Ecto neural progenitor cell (in vitro differentiated cells): Measurements from ENCODE around the gene DDX42.
A peak's percentile ranks its signal among the peaks of the same experiment; 100 is the strongest.
"Not testable (repeated sequence)": the region's sequence is repeated elsewhere in the genome, so short reads cannot be mapped to it uniquely, and the experiment has no call there.

ENCODE experiments used
- DNase-seq: peaks from one replicate; pipeline ENCODE4 v3.0.0-alpha.2; 2018; ENCODE audit warnings: low spot score

Gene DDX42

DNA sequence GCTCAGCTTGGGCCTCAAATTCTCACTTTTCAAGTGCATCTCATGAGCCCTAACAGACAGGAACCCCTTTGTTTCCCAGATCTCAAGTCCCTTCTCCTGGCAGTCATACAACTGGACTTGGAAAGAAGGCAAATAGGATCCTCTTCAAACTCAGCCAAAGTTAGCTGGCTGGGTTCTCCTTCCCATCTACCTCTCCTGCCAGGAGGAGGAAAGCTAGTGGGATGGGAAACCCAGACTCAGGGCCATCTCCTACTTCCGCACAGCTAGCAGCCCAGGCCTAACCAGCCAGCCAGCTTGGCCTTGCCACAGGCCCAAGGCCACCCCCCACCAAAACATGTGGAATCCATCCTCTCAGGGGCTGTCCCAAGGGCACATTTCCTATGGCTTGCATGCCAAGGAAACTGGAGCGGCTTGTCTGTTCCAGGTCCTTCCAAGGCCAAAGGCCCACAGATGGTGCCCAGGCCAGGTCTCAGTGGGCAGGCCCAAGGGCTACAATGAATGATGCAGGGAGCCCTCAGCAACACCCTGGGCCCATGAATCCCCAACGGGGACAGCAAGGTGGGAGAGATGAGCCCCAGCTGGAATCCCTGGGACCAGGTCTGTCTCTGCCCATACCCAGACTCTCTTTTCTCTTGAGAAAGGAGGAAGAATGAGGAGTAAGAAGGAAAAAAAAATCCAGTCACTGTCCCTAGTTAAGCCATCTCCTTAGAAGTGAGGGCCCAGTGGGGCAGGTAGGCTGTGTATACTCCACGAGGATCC, 66.8 kb downstream of the DDX42 start:
- DNase-seq, result no peak

- DNase-seq, result peak; percentile 78
These were observed 67.6 kb downstream of the DDX42 start for GRCh38 chr17:63841350-63842172.

GRCh38 chr17:63842173-63842539, 68.2 kb downstream of the DDX42 start:
- DNase-seq, result peak; percentile 84

- DNase-seq, result peak; percentile 100
These were observed 68.8 kb downstream of the DDX42 start, which contains the start of gene SMARCD2 for GRCh38 chr17:63842540-63843386. TSS of gene SMARCD2 (minus strand) at chr17:63842685. CDS start at chr17:63842674, 11 bp downstream.

DNA sequence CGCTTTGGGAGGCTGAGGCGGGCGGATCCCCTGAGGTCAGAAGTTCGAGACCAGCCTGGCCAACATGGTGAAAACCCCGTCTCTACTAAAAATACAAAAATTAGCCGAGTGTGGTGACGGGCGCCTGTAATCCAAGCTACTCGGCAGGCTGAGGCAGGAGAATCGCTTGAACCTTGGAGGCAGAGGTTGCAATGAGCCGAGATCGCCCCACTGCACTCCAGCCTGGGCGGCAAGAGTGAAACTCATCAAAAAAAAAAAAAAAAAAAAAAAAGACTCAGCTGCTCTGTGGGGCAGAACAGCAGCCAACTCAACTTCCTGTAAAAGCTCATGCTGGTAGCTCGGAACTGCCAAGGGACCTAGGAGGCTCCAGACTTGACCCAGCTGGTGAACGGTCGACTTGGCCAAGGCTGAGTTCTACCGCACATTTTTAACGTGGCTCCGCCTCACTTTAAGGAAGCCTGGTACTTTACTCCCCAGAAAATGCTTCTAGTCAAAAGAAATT, 69.5 kb downstream of the DDX42 start:
- DNase-seq, result not testable (repeated sequence)

DNA sequence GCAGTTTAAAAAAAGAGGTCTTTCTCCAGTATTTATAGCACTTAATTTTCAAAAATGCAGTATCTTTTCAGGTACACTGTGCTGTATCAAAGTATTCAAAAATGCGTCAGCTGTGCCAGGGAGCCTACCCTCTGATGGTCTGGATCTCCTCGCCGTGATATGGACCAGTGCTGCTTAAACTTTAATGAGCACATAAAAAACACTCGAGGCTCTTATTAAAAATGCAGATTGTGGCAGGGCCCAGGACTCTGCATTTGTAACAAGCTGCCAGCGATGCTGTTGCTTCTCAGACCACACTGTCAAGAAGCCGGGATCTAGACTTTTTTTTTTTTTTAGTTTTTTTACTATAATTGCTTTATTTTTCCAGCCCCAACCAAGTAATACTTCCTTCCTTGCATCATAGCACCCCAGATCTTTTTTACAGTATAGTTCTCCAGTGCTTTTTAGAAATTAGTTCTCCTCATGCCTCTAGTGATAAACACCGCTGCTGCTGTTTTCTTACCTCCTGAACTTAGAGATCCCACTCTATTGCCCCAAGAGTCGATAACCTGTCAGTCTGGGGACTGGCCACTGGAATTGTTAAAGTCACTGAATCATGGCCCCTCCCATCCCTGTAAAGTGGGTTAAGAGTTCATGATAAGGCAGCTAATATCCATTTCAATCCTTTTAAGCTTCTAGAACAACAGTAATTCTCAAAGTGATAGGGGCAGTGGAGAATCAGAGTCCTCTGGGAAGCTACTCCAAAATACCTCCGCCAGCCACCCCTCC, 70.1 kb downstream of the DDX42 start:
- no peak for DNase-seq

- no peak for DNase-seq
These were observed 71.5 kb downstream of the DDX42 start for GRCh38 chr17:63845509-63845908.

GRCh38 chr17:63847525-63848249, 73.7 kb downstream of the DDX42 start:
- no peak for DNase-seq

- peak; percentile 96 for DNase-seq
These were observed 75.1 kb downstream of the DDX42 start for GRCh38 chr17:63848834-63849689.

DNA sequence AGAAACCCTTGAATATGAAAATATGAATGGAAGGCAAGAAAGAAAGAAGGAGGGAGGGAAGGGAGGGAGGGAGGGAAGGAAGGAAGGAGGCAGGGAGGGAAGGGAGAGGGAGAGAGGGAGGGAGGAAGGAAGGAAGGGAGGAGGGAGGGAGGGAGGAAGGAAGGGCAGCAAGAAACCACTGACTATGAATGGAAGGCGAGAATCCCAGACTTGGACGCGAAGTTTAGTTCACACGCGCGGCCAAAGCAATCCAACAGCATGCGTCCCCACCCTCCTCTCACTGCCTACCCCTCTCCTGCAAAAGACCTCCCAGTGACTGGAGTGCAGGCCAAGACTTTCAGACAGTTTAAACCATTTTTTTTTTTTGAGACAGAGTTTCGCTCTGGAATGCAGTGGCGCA, 76.4 kb downstream of the DDX42 start:
- DNase-seq, result no peak

- no peak for DNase-seq
These were observed 79.3 kb downstream of the DDX42 start for GRCh38 chr17:63853260-63853659.

GRCh38 chr17:63854709-63855108, 80.7 kb downstream of the DDX42 start:
- DNase-seq, result no peak

- DNase-seq, result no peak
These were observed 81.2 kb downstream of the DDX42 start for GRCh38 chr17:63855185-63855584.

DNA sequence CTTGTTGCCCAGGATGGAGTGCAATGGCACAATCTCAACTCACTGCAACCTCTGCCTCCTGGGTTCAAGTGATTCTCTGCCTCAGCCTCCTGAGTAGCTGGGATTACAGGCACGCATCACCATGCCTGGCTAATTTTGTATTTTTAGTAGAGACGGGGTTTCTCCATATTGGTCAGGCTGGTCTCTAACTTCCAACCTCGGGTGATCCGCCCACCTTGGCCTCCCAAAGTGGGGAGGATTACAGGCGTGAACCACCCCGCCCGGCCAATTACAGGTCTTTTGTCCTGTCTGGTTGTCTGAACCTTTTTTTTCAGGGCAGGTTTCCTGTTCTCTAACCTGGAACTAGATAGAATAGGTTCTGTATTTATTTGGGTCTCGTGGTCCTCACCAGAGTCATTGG, 82.5 kb downstream of the DDX42 start:
- DNase-seq, result not testable (repeated sequence)

DNA sequence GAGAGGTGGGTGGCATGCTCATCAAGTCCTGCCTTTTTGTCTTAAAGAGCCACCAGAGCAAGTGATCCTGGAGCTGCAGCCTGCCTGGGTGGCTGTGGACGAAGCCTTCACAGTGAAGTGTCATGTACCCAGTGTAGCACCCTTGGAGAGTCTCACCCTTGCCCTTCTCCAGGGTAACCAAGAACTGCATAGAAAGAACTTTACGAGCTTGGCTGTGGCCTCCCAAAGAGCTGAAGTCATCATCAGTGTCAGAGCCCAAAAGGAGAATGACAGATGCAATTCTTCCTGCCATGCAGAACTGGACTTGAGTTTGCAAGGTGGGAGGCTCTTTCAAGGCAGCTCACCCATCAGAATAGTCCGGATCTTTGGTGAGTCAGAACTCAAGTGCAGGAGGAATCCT, 85.3 kb downstream of the DDX42 start:
- no peak for DNase-seq

DNA sequence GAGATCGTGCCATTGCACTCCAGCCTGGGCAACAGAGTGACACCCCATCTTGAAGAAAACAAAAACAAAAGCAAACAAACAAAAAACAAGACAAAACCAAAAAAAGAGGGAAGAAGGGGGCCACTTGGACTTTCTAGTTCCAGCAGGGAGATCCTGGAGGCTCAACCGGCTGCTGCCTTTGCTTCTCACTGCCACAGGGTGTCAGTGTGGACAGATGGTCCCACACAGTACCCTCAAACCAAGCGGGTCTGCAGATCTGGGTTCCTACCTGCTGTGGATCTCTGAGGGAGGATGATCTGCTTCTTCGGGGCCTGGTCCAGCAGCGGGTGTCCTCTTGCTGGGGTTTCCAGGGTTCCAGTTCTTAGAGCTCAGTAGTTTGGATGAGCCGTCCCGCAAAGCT, 92.7 kb downstream of the DDX42 start:
- not testable (repeated sequence) for DNase-seq
